Retina (tissue), 1 donor: ENCODE data around the gene POLH.
A peak's percentile ranks its signal among the peaks of the same experiment; 100 is the strongest.
"Not testable (repeated sequence)": the region's sequence is repeated elsewhere in the genome, so short reads cannot be mapped to it uniquely, and the experiment has no call there.

ENCODE experiments used
- DNase-seq: peaks from one replicate; pipeline ENCODE4 v3.0.0-alpha.2; 2016

Gene POLH

GRCh38 chr6:43608310-43608763 is 32.4 kb downstream of the POLH start:
- DNase-seq, result peak; percentile 81

DNA sequence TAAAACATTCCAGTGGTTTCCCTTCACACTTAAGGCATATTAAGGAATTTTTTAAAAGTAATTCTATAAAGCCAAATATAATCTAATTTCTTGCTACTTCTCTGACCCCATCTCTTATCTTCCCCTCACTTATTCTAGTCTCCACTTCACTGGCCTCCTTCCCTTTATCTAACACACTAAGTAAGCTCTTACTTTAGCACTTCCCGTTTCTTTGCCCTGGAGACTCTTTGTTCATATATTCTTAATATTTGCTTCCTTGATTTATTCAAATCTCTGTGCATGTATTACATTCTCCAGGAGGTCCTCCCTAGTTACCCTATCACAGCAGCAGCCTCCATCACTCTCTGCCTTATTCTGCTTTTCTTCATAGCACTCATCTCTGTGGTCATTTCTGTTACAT is 32.8 kb downstream of the POLH start:
- no peak for DNase-seq

DNA sequence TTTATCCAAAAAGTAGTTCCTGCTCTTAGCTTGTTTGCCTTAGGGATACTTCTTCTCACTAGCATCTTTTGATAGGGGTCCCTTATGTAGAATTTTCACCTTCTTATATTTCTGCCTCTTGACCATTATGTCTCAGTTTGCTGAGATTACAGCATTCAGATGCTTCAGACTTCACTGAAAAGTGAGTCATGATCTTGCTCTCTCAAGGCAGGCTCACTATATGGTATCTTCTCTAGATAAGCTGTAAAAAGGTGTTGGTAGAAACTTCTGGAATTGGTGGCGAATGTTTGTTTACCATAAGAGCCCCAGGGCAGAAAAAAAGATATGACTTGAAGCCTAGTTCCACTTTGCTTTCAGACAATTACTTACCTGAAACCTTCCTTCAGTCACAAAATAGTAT is 33.4 kb downstream of the POLH start:
- no peak for DNase-seq

- DNase-seq, result no peak
Observed at GRCh38 chr6:43610431-43610830, 34.4 kb downstream of the POLH start.

GRCh38 chr6:43613721-43614395 is 37.9 kb downstream of the POLH start:
- no peak for DNase-seq

- no peak for DNase-seq
Observed at GRCh38 chr6:43614396-43614730, 38.4 kb downstream of the POLH start.

- DNase-seq, result no peak
Observed at GRCh38 chr6:43616725-43617472, 40.9 kb downstream of the POLH start.

DNA sequence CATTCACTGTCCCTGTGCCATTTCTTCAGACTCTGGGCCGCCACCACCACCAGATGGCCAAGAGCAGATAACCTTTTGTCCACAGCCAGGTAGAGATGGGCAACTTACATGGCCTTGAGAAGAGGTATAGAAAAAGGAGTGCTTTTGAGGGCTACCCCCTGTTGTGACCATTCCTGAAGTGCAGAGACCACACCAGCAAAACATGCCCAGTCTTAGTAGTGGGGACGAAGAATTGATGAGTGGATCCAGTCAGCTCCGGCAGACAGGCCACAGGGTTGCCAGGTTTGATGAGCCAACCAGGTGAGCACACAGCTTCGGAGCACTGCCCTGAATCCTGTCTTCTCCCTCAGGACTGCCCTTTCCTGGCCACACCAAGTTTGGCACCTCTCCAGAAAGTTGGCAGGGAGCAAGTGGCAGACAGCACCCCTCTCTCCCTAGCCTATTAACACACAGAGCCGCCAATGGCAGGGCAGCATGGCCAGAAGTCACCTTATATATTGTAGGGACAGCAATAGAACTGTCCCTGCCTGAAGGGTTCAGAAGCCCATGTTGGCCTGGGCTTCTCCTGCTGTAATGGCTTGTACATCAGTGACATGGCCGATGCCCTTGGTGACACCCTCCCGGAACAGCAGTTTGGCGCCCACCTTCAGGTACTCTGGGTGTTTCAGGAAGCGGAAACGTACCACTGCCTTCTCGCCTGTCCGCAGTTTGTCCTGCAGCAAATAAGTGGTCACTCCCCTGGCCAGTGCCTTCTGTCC is 45.3 kb downstream of the POLH start:
- DNase-seq, result no peak

GRCh38 chr6:43621836-43622180 is 45.8 kb downstream of the POLH start:
- DNase-seq, result no peak

DNA sequence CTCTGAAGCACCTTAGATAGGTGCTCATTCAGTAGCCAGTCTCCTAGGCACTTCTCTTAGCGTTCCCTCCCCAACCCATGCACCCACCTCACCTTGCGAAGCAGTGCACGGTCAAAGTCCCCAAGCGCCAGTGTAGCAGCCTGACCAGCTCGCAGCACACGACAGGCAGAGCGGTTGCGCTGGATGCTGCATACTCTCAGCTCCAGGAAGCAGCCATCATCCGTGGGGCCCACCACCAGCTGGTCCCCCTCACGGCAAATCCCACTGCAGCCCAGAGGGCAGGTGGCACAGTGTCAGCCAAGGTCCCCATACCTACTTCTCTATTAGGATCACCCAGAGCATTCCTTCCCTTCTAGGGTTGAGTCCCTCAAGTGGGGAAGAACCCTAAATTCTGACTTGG is 46.6 kb downstream of the POLH start:
- DNase-seq, result no peak

DNA sequence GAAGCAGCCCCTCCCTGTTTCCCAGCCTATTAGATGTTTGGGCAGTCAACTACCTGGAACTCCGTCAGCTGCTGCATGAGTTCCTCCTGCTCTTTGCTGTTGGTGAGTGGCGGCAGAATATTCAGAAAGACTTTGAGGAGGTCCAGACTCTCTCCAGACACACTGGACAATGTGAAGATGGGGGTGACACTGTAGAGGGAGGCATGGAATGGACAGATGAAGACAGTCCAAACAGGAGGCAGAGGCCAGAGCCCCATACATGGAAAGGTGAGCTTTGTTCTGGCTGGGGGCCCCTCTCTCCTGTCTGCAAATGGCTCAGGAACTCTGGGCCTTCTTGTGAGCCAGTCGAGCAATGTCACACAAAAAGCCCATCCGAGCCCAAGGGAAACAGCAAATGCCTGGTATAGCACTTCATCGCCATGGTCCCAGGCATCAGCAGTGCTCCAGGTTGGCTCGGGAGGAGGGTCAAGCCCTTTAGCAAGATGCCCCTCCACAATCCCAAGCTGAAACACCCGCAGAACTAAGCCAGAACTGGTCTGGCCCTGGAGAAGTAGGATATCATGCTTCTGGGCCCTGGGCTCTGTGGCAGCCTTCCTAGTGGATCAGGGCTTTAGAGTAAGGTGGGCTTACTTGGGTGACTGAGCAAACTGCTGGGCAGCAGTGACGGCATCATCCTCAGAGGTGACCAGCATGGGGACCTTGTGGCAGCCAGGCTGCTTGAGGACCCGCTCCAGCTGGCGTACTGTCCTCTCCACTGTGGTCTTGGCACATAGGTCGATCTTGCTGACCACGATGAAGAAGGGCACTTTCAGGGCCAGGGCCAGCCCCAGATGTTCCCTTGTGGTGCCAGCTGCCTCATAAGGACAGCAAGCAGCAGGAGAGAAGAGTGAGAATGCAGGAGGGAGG is 48.1 kb downstream of the POLH start:
- DNase-seq, result no peak

GRCh38 chr6:43624786-43625288 is 48.9 kb downstream of the POLH start:
- no peak for DNase-seq

GRCh38 chr6:43625393-43625992 is 49.5 kb downstream of the POLH start:
- DNase-seq, result no peak

GRCh38 chr6:43627008-43627825 is 51.2 kb downstream of the POLH start:
- DNase-seq, result no peak

DNA sequence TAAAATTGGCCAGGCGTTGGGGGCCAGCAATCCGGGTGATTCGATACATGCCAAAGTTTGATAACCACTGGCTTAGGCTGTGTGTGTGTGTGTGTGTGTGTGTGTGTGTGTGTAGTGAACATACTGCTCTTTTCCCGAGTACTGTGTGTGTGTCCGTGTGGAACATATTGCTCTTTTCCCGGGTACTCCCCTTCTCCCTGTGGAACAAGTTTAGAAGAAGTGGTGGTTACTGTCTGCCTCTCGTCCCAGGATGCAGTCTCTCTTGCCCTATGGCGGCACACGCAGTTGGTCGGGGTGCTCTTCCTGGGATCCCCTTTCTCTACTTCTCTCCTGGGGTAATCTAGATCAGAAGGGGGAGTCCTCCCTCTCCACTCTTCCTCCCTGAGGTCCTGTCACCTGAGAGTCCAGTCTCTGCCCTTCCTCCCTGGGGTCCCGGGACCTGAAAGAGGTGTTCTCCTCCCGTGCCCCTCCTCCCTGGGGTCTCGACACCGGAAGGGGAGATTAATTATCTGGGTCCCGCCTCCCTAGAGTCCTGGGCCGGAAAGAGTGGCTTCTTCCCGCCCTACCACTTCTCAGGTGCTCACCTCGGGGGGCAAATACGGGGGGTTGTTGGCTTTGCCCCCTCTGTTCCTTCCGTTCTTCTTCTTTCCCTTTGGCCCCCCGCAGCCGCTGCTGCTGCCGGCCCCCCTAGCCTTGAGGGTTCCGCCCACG is 52.6 kb downstream of the POLH start:
- DNase-seq, result peak; percentile 73

GRCh38 chr6:43629104-43629504 is 53.1 kb downstream of the POLH start, which contains the start of gene GTPBP2:
TSS of gene GTPBP2 (minus strand) at chr6:43629264. CDS start at chr6:43629162, 102 bp downstream.
- DNase-seq, result peak; percentile 97

DNA sequence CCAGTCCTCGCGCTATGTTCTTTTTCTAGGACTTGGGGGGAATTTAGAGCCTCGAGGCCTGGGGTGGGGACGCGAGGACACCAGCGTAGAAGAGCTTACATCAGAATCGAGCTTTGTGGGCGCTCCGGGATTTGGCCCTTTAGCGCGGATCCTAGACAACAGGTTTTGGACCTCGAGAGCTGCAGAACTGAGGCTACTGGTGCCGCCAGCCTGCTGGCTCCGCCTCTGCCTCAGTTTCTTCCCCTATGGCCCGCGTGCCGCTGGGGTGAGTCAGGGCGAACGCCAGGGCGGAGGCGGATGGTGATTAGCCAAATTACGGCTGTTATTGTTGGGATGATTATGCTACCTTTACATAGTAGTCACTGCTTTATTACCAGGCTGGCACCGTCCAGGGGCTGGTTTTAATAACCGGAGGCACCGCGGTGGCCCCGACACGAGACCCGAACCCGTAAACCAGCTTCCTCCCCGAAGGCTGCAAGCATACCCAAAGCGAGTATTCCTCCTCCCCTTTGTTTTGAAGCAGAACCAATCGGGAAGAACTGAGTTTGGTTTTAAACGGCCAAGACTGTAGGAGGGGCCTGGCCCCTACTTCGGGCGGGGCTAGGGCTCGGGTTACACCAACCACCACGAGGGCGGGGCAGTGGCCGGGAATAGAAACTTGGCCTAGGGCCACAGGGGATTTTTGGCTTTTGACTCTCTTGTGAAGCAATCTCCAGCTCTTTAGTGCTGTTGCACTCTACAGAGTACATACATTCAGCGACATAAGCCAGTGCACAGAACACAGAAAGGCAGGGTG is 53.7 kb downstream of the POLH start:
- peak; percentile 89 for DNase-seq

GRCh38 chr6:43630980-43631619 is 55.1 kb downstream of the POLH start:
- no peak for DNase-seq

- DNase-seq, result not testable (repeated sequence)
Observed at GRCh38 chr6:43633002-43633401, 57.0 kb downstream of the POLH start.
